ENCODE data around the gene CPXCR1.
"Not testable (repeated sequence)": the region's sequence is repeated elsewhere in the genome, so short reads cannot be mapped to it uniquely, and the experiment has no call there.

The CPXCR1 gene

GRCh38 chrX:88746925-88747324 lies at the start of gene CPXCR1:
CPXCR1 (plus strand) TSS chrX:88747225; CDS start chrX:88753415, 6,190 bp downstream.
- DNase-seq, result no peak

- DNase-seq, result no peak
Measured at GRCh38 chrX:88735835-88736234, 11.2 kb upstream of the CPXCR1 start.

- DNase-seq, result not testable (repeated sequence)
Measured at GRCh38 chrX:88746215-88746614, 810 bp upstream of the CPXCR1 start.

- DNase-seq, result not testable (repeated sequence)
Measured at GRCh38 chrX:88752339-88752738, 5.3 kb downstream of the CPXCR1 start.

- no peak for DNase-seq
Measured at GRCh38 chrX:88789825-88790224, 42.8 kb downstream of the CPXCR1 start.
